GM12892 (cell line): ENCODE measurements around the gene DKK1.

Source experiments
- DNase-seq: peaks from one replicate; pipeline ENCODE4 v3.0.0; 2011; ENCODE audit not compliant: insufficient read length
- FAIRE-seq: peaks from 2 replicates; lab custom pipeline; 2011; peaks lifted over from hg19 to GRCh38; lab: Jason Lieb, UNC
- POLR2A ChIP-seq: IDR thresholded peaks from 2 replicates; pipeline ENCODE4 v1.6.1; 2011; ENCODE audit warnings: low read depth, low read length, control low read depth
- POLR2AphosphoS5 ChIP-seq: IDR thresholded peaks from 2 replicates; pipeline ENCODE4 v1.6.1; 2011; ENCODE audit warnings: low read depth, low read length, control low read depth
- TAF1 ChIP-seq: IDR thresholded peaks from 2 replicates; pipeline ENCODE4 v1.6.1; 2011; ENCODE audit warnings: low read depth, mild to moderate bottlenecking, control low read depth, low read length, borderline replicate concordance

DKK1 gene

GRCh38 chr10:52284416-52285013, 29.6 kb upstream of the DKK1 start:
- FAIRE-seq (no peak), DNase-seq (no peak)
- no peak for TF ChIP-seq TAF1
- TF ChIP-seq POLR2AphosphoS5, result no peak
- no peak for TF ChIP-seq POLR2A

- no peak for DNase-seq
- TF ChIP-seq POLR2AphosphoS5 (no peak), TAF1 (no peak), POLR2A (no peak)
- no peak for FAIRE-seq
These were observed 26.2 kb upstream of the DKK1 start for GRCh38 chr10:52287866-52288265.

- no peak for FAIRE-seq
These were observed 16.3 kb upstream of the DKK1 start for GRCh38 chr10:52297747-52298146.

GRCh38 chr10:52300599-52301277, 13.3 kb upstream of the DKK1 start:
- FAIRE-seq (no peak), DNase-seq (no peak)
- no peak for TF ChIP-seq POLR2A
- TF ChIP-seq POLR2AphosphoS5, result no peak
- no peak for TF ChIP-seq TAF1

More at GRCh38 chr10:52297747-52298146, 16.3 kb upstream of the DKK1 start:
- no peak for DNase-seq
- TF ChIP-seq POLR2AphosphoS5, result no peak
- TF ChIP-seq POLR2A, result no peak
- no peak for TF ChIP-seq TAF1

GRCh38 chr10:52308251-52309031, 5.6 kb upstream of the DKK1 start:
- FAIRE-seq (no peak), DNase-seq (no peak)
- TF ChIP-seq POLR2AphosphoS5 (no peak), TAF1 (no peak), POLR2A (no peak)

GRCh38 chr10:52312942-52313255, 1.2 kb upstream of the DKK1 start:
- TF ChIP-seq POLR2AphosphoS5, result no peak
- TF ChIP-seq POLR2A, result no peak
- no peak for TF ChIP-seq TAF1
- no peak for FAIRE-seq
- no peak for DNase-seq

GRCh38 chr10:52313256-52313932, 687 bp upstream of the DKK1 start:
- no peak for FAIRE-seq
- no peak for DNase-seq
- TF ChIP-seq POLR2A (no peak), POLR2AphosphoS5 (no peak), TAF1 (no peak)

GRCh38 chr10:52314822-52315552, 906 bp downstream of the DKK1 start:
- FAIRE-seq, result no peak
- DNase-seq, result no peak
- TF ChIP-seq POLR2AphosphoS5 (no peak), TAF1 (no peak), POLR2A (no peak)

- no peak for FAIRE-seq
- no peak for TF ChIP-seq POLR2A
- no peak for TF ChIP-seq TAF1
- TF ChIP-seq POLR2AphosphoS5, result no peak
- DNase-seq, result no peak
These were observed 1.9 kb downstream of the DKK1 start for GRCh38 chr10:52316001-52316400.

- DNase-seq, result no peak
- no peak for TF ChIP-seq POLR2A
- TF ChIP-seq TAF1, result no peak
- TF ChIP-seq POLR2AphosphoS5, result no peak
- FAIRE-seq, result no peak
These were observed 2.4 kb downstream of the DKK1 start for GRCh38 chr10:52316500-52316899.

- no peak for DNase-seq
- no peak for FAIRE-seq
- TF ChIP-seq POLR2AphosphoS5, result no peak
- no peak for TF ChIP-seq POLR2A
- no peak for TF ChIP-seq TAF1
These were observed 4.1 kb downstream of the DKK1 start for GRCh38 chr10:52318136-52318701.
